IPS-NIHi7 (cell line): ENCODE measurements around the gene INAFM1.

Experiments
- DNase-seq: peaks from one replicate; pipeline ENCODE4 v3.0.0; 2012; ENCODE audit warnings: mixed read lengths; ENCODE audit errors: extremely low spot score

The INAFM1 gene

GRCh38 chr19:47274071-47274890 is at the start of gene INAFM1:
Gene INAFM1, plus strand, starts transcription at chr19:47274885. Its CDS starts 35 bp downstream, at chr19:47274920.
- peak; percentile 91 for DNase-seq

- DNase-seq = peak; percentile 95
These were observed 48.8 kb upstream of the INAFM1 start for GRCh38 chr19:47225746-47226425.

- no peak for DNase-seq
These were observed 48.0 kb upstream of the INAFM1 start for GRCh38 chr19:47226426-47227351.

GRCh38 chr19:47227352-47228167 is 47.1 kb upstream of the INAFM1 start:
- peak; percentile 87 for DNase-seq

GRCh38 chr19:47228168-47228936 is 46.3 kb upstream of the INAFM1 start:
- no peak for DNase-seq

GRCh38 chr19:47228937-47229675 is 45.6 kb upstream of the INAFM1 start:
- no peak for DNase-seq

- no peak for DNase-seq
These were observed 45.0 kb upstream of the INAFM1 start for GRCh38 chr19:47229676-47230053.

- DNase-seq = peak; percentile 42
These were observed 44.4 kb upstream of the INAFM1 start for GRCh38 chr19:47230054-47230920.

GRCh38 chr19:47230921-47231214 is 43.8 kb upstream of the INAFM1 start, which contains the start of gene BBC3:
Gene BBC3, minus strand, starts transcription at chr19:47231199. Its CDS starts 2,768 bp downstream, at chr19:47228431.
- DNase-seq = no peak

- DNase-seq = peak; percentile 72
These were observed 43.2 kb upstream of the INAFM1 start for GRCh38 chr19:47231215-47232054.

GRCh38 chr19:47232422-47233211 is 42.1 kb upstream of the INAFM1 start:
- DNase-seq = no peak

- no peak for DNase-seq
These were observed 38.5 kb upstream of the INAFM1 start for GRCh38 chr19:47236072-47236675.

GRCh38 chr19:47239152-47239551 is 35.5 kb upstream of the INAFM1 start:
- no peak for DNase-seq

- peak; percentile 46 for DNase-seq
These were observed 34.9 kb upstream of the INAFM1 start for GRCh38 chr19:47239610-47240296.

- no peak for DNase-seq
These were observed 34.1 kb upstream of the INAFM1 start for GRCh38 chr19:47240556-47240955.
